HL-60 (cell line): ENCODE measurements around the gene BAIAP2.

Experiments
- CTCF ChIP-seq: IDR thresholded peaks from one replicate; pipeline ENCODE4 v1.5.1; 2011; ENCODE audit warnings: low read length, control low read depth, inconsistent platforms; ENCODE audit not compliant: insufficient read depth
- REST ChIP-seq: IDR thresholded peaks from 2 replicates; pipeline ENCODE4 v1.6.1; 2012; ENCODE audit warnings: low read depth; ENCODE audit not compliant: insufficient replicate concordance

GRCh38 chr17:81091154-81091553 lies 56.2 kb downstream of the BAIAP2 start:
- TF ChIP-seq CTCF (no peak), REST (no peak)
